Measurements from ENCODE around the gene SALL3.

Gene SALL3

GRCh38 chr18:79008356-79008940, 28.8 kb downstream of the SALL3 start:
- no peak for FAIRE-seq

- no peak for FAIRE-seq
Measured at GRCh38 chr18:79010802-79011201, 31.2 kb downstream of the SALL3 start.

GRCh38 chr18:79011300-79011870, 31.8 kb downstream of the SALL3 start:
- no peak for FAIRE-seq

- no peak for FAIRE-seq
Measured at GRCh38 chr18:79013869-79014268, 34.3 kb downstream of the SALL3 start.

- FAIRE-seq = no peak
Measured at GRCh38 chr18:79018911-79019310, 39.3 kb downstream of the SALL3 start.

- FAIRE-seq = no peak
Measured at GRCh38 chr18:79019881-79020280, 40.3 kb downstream of the SALL3 start.

- FAIRE-seq = no peak
Measured at GRCh38 chr18:79022603-79023002, 43.0 kb downstream of the SALL3 start.

- no peak for FAIRE-seq
Measured at GRCh38 chr18:79026491-79026890, 46.9 kb downstream of the SALL3 start.

- FAIRE-seq = no peak
Measured at GRCh38 chr18:79030680-79031079, 51.1 kb downstream of the SALL3 start.

GRCh38 chr18:79042276-79042675, 62.7 kb downstream of the SALL3 start:
- FAIRE-seq = no peak

GRCh38 chr18:79043288-79043687, 63.7 kb downstream of the SALL3 start:
- no peak for FAIRE-seq

GRCh38 chr18:79046522-79046921, 66.9 kb downstream of the SALL3 start:
- FAIRE-seq = no peak

GRCh38 chr18:79047556-79048244, 68.1 kb downstream of the SALL3 start:
- FAIRE-seq = no peak

- no peak for FAIRE-seq
Measured at GRCh38 chr18:79048245-79048632, 68.6 kb downstream of the SALL3 start.

GRCh38 chr18:79049506-79049905, 69.9 kb downstream of the SALL3 start:
- no peak for FAIRE-seq

Data from A204.1 (cell line).